ENCODE measurements around the gene LYZL1. TPM values are rescaled to one million over a fixed set of nuclear protein-coding genes. Genes with fewer than 3 reads are reported as not detected.
"Not testable (repeated sequence)": the region's sequence is repeated elsewhere in the genome, so short reads cannot be mapped to it uniquely, and the experiment has no call there.

The LYZL1 gene
- total RNA-seq, 2 donors from 2014 or later, result not detected

DNA sequence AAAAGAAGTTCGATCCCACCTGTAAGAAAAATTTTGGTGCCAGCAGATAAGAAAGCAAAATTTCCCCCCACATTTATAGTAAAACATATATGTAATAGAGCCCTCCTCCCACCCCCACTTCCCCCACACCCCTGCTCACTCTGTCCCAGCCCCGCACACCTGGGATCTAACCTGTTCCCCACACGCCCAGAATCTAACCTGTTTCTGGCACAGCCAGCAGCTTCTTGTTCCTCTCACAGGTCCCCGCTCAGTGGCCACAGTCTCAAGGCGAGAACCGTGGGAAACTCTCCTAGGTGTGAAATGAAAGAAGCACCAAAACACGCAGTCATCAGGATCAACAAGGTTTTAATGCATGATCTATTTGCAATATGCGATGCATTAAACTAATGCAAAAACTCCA lies 32.8 kb downstream of the LYZL1 start:
- ATAC-seq, result no peak
- DNase-seq, result no peak
- intact Hi-C loops (cut with DNase I), result no loop called here

DNA sequence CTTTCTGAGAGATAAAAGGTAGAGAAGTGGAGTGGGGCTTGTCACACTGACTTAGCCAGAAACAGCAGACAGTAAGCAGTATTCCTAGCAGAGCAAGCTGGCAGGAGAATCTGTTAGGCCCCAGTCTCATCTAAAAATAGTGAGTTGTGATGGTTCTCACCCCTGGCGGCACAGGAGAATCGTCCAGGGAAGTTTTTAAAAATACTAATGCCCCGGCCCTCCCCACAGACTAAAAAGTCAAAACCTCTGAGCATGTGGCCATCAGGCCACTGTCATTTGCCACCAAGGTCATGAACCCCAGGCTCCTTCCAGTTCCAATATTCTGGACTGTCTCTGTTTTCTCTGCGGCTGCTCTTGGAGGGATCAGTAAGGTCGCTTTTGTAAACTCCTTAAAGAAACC lies 34.0 kb downstream of the LYZL1 start:
- DNase-seq (no peak), ATAC-seq (peak; percentile 67 to 70)
- intact Hi-C loops (cut with DNase I), result no loop called here

DNA sequence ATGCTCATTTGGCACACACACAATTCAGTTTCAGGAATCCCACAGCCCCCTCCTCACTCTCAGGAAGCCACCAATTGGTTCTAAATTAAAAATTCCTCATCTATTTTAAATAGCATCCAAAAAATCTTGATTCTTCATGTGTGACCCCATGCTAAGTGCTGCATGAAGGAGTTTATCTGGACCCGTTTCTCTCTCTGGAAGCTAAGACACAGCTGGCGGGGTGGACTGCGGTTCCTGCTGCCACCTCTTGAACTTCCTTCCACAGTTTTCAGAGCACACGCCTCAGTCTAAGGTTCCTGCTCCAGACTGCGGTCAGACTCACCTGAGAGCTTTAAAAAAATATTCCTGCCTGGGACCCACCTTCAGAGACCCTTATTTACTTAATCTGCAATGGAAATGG lies 34.5 kb downstream of the LYZL1 start:
- intact Hi-C loops (cut with DNase I), result no loop called here
- no peak for DNase-seq
- no peak for ATAC-seq

DNA sequence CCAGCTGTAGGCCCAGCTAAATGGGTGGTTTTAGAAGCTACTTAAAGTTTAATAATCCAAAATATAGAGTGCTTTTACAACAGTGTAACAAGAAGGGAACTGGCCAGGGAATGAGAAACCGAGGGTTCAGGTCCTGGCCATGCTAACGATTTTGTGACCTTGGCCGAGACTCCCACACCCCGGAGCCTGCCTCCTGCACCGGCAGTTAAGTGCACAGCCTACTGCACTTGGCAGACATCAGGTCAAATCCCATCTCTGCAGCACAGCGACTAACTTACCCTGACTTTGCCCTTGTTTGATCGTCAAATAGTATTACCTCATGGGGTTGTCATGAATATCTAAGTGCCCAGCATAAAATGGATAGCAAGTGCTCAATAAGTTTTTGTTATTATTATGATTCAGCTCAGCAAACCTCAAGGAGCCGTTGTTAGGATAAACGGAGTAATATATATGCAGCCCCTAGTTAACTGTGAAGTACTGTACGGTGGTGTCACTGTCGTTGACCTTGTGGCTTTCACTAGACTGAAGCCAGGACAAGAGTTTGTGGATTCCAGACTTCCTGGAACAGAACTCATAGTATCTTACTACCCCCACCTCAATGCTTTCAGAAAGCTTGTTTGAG lies 35.5 kb downstream of the LYZL1 start:
- intact Hi-C loops (cut with DNase I), result no loop called here
- no peak for ATAC-seq

DNA sequence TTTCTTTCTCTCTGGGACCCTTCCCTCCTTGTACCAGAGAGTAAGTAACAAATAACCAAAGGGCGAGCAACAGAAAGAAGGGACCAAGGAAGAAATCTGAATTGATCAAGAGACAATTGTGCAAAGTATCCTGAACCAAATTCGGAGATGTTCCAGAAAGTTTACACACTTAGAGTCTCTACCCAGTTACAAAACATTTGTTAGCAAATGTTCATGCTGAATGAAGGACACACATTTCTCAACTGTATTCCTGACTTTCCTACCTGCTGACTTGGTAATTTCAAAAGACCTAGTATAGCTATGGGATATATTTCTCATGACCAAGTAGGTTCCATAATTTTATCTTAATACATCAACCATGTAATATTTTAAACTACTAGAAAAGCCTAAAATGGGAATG lies 37.4 kb downstream of the LYZL1 start:
- DNase-seq, result no peak
- ATAC-seq, result no peak
- intact Hi-C loops (cut with DNase I), result no loop called here

More for the DNA sequence above, 35.5 kb downstream of the LYZL1 start:
- no peak for DNase-seq

DNA sequence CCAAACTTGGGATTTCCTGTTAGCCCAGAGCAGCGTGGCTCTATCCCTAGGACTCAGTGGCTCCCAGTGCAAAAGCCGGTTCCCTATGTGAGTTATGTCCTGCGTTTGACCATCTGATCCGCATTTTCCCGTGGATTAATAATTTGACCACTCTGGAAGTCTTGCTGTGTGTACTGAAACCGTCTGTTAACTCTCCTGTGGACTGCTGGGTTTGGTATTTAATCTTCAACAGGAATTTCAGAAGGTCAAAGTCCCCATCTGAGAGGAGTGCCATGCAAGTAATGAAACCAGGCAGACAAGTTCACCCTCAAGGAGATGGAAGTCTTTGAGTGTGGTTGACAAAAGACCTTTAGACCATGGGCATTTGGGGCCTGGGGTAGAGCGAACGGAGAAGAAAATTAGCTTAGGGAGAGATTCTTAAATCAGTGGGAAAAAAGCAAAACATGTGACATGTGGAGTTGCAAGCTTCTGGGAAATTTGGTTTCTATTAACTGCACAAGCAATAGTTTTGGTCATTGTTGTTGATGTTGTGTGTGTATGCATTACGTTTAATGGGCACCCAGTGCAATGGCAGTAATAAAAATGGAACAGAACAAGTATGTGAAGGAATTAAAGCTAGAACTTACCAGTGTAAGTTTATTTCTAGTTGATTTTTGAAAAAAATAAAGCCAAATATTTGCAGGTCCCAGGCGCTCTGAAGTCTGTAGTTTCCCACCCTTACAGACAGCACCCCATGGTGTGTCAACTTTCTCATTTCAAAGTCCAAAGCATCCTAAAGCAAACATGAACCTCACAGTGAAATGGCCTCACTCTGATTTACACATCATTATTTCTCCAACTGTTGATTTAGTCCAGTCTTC lies 38.2 kb downstream of the LYZL1 start:
- no peak for DNase-seq
- ATAC-seq, result no peak
- intact Hi-C loops (cut with DNase I), result no loop called here

DNA sequence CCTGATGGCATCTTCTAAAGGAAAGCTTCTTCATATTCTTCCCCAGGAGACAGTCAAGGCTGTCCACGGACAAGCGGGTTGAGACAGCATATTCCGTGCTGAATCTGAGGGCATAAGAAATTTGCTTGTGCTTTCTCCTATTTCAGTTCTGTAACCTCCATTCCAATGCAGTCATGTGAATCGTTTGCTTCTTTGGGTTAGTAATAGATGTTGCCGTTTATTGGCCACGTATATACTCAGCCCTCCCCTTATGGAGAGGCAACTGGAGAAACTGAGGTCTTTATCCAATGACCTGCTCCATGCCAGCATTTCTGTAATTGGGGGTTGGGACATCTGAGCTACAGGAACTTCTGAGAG lies 38.9 kb downstream of the LYZL1 start:
- intact Hi-C loops (cut with DNase I), result no loop called here
- DNase-seq (no peak), ATAC-seq (no peak)

DNA sequence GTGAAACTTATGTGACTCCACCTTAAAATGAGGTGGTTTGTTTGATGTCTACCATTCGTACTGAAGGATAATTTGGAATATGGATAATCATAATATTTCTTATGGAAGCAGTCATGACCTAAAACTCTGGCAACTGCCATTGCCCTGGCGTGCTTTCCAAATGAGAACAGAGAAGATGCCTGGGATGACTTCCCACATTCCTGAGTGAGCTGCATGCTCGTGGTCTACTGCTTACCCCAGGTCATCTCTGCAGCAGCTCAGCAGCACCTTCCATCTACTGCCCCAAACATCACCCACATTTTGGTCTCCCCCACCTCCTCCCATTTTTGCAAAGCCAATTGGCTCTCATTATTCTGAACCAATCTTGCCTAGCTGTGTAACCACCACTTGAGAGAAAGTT lies 40.1 kb downstream of the LYZL1 start:
- DNase-seq (peak; percentile 46), ATAC-seq (peak; percentile 86 to 96)
- intact Hi-C loops (cut with DNase I), result no loop called here

DNA sequence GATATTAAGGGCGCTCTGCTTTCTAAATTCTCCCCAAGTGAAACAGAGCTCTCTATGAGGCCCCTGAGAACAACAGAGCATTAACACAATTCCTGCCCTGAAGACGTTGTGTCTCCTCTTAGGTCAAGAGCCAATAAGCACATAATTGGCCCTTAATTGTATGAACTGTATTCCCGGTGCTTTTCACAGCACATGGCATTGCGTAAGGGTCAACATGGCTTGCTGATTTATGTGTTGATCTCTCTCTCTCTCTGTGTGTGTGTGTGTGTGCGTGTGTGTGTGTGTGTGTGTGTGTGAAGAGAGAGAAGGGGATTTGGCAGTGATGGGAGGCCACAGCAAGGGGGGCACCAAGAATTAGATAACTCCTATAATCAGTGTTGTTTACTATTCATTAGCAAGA lies 40.5 kb downstream of the LYZL1 start:
- intact Hi-C loops (cut with DNase I), result no loop called here
- ATAC-seq, result no peak
- DNase-seq, result no peak

DNA sequence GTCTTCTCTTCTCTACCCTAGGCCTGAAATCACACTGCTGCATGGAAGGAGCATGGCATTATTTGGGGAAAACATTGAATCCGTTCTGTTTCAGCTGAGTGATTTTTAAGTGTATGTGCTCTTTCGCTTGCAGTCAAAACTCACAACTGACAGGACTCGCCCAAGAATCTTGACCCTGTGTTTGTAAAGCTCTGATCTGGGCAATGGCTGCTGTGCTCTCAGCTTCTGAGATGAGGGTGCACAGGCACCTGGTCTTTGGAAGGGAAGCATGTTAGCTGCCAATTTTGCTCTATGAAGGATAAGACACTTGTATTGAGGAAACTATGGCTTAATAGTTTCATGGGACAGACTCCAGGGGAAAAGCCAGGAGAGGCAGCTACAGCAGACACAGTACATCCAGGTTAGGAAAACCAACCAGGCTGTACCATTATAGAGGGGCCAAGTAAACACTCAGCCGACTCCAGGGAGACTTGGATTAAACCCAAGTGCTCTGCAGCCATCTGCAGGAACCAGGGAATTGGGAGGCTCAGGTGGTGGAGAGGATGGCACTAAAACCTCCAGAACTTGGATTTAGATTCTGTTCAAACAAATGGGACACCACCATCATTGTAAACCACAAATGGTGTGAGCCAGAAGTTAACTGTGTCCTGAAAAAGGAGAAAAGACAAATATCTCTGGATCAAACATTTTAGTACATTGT lies 43.3 kb downstream of the LYZL1 start:
- intact Hi-C loops (cut with DNase I), result no loop called here
- no peak for ATAC-seq
- DNase-seq, result no peak

DNA sequence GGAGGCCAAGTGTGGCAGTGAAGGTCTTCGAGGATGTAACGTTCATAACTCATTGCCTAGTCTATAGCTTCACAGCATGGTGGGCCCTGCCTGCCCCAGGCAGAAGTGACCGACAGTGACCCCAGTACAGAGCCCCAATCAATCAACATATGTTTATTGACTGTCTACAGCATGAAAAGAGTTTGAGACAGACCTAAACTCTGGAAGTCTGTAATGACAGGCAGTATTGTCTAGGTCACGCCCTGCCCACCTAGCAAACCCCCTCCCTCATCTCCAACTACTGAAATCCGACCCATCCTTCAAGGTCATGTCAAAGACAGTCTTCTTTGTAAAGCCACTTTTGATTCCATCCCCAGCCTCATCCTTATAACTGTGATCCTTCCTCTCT lies 43.9 kb downstream of the LYZL1 start:
- ATAC-seq, result no peak
- no peak for DNase-seq
- intact Hi-C loops (cut with DNase I), result no loop called here

DNA sequence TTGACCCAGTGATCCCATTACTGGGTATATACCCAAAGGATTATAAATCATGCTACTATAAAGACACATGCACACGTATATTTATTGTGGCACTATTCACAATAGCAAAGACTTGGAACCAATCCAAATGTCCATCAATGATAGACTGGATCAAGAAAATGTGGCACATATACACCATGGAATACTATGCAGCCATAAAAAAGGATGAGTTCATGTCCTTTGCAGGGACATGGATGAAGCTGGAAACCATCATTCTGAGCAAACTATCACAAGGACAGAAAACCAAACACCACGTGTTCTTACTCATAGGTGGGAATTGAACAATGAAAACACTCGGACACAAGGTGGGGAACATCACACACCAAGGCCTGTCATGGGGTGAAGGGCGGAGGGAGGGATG lies 48.7 kb downstream of the LYZL1 start:
- intact Hi-C loops (cut with DNase I); ATAC-seq; DNase-seq: not testable (repeated sequence)

DNA sequence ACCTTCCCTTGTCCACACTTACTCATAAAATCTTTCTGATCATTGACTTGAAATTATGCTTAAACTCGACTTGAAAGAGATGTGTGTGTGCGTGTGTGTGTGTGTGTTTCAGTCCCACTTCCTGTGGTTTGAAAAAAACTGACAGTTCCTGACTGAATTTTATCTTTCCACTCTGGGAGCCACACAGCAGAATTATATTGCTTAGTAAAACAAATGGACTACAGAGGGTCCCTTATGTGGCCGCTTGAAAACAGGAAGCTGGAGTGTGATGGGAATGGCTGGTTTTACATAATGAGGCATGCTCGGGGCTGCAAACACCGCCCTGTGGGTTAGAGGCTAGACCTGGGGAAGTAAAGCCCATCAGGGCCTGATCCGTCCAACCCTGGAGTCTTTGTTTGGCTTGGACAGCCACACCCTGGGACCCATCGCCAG lies 54.8 kb downstream of the LYZL1 start:
- DNase-seq (no peak), ATAC-seq (no peak)
- intact Hi-C loops (cut with DNase I), result no loop called here

DNA sequence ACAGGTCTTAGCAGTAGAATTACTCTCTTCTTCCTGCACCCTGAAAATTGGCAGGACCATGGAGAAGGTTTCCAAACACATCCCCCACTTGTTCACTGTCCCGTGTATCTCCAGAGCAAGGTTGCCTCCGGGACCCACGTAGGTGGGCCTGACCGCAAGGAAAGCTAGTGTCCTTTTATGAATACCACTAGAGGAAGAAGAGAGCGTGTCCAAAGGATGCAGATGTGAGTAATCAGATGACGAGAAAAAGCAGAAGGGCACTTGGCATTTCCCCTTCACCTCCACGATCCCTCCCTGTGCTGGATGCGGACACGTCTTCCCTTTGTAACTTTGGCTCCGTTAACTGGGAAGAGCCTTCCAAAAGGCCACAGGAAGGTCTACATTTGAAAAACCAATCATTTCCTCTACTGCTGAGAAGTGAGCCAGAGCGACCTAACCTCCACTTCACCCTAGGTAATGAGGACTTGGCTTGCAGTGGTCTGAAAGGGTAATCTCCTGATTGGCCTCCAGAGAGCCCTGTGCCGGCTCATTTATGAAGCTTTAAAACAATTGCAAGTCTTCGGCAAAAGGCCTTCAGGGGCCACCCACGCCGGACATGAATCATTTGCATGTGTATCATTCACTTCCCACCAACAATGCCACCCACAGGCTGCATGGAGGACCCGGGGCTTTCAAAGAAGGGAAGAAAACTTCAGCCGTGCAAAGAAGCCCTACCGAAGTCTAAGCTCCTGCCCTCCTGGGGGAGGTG lies 55.4 kb downstream of the LYZL1 start:
- peak; percentile 29 for DNase-seq

DNA sequence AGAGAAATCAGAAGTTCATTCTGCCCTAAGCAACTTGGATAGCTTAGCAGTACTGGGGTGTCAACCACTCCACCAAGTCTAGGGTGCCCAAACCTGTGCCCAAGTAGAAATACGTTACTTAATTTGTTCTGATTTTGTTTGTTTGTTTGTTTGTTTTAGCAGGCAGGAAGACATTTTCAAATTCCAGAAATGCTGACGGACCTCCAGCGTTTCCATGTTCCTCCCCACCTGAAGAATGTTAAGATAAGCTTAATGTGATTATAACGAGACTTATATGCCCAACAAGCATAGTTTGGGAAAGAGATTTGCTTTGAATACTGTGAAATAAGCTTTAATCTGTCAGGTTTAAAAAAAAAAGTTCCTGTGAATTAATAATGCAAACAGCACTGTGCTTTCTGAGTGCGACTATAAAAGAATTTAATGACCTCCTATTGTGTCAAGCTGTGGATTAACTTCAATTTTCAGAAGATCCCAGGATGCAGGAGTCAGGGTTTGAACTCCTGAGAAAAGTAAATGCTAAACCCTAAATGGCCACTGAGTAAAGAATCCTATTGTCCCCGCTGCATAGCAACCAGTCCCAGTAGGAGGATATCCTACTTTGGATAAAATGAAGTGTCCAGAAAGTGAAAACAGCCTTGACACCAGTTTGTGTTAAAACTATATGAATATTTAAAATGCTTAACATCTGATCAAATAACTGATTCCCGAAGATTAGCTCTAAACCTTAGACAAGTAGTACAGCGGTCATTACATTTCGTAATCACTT lies 56.5 kb downstream of the LYZL1 start:
- ATAC-seq (no peak), DNase-seq (no peak)
- intact Hi-C loops (cut with DNase I), result no loop called here

More for the DNA sequence above, 55.4 kb downstream of the LYZL1 start:
- intact Hi-C loops (cut with DNase I), result no loop called here
- peak in 1 of 2 donors; percentile 27 for ATAC-seq

DNA sequence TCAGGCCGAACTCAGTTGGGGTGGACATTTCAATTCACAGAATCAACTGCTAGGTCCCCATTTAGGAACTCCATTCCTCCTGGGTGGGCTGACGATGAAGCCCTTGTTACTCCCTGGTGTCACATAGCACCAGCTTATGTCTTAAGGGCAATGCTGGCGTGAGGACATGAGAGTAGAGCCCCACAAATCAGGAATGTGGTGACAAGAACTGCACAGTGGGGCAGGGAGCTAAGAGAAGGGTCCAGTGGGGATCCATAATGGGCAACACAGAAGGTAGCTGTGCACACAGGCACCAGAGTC lies 57.0 kb downstream of the LYZL1 start:
- no peak for ATAC-seq
- intact Hi-C loops (cut with DNase I), result no loop called here
- DNase-seq, result no peak

DNA sequence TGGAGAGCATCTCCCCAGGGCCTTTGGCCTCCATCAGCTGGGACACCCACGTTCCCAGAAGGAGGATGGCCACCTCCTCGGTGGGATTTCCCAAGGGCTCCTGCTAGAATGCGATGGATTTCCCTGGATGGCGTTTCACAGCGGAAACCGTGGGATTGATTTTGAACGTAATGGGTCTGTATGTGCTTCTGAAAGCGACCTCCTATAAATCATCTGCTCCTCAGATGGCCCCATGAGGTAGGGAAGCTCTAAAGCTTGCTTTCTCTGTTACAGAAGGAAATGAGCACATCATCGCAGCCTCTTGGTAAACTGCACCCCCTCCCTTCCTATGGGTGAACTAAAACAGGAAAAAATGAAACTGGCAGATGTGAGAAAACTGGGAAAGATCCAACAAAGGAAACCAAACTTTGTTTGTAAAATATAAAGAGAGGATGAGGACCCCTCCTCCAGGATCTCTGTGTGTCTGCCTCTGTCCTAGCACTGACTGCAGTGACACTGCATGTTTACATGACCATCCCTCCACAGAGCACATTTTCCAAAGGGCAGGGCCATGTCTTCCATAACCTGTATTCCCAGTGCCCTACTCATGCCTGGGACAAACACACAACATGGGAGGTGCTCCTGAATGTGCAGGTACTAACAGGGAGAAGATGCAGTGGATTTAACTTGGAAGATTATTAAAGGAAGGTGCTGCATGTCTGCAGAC lies 57.6 kb downstream of the LYZL1 start:
- no peak for ATAC-seq
- no peak for DNase-seq
- intact Hi-C loops (cut with DNase I), result no loop called here

DNA sequence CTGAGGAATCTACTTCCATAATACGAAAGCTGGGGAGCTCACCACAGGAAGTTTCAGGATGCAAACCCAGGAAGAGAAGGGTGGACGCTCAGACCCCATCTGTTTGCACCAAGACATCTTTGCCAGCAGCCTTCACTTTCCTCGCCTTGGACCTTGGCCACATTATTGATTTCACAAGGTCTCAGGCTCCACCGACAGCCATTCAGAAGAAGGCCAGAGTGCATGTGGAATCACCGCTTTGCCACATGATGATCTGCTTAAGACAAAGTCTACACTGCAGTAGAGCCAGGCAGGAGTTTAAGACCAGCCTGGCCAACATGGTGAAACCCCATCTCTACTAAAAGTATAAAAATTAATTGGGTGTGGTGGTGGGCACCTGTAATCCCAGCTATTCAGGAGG lies 60.0 kb downstream of the LYZL1 start:
- intact Hi-C loops (cut with DNase I), result no loop called here
- DNase-seq (no peak), ATAC-seq (no peak)

DNA sequence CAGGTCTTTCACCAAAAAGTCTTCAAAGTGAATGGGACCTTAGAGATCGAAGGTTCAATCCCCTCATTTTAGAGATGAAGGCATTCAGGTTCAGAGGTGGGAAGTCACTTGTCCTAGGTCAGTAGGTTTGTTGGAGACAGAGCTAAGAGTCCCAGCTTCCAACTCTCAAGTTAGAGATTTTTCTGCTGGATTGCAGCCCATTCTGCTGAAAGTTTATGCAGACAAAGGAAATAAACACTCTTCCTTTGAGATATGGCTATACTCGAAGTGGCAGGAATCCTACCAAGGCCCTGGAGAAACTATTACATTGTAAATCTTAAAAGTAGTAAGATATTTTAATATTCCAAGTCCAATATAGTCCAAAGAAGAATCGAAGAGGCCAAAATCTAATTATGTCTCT lies 64.4 kb downstream of the LYZL1 start:
- ATAC-seq (no peak), DNase-seq (no peak)
- intact Hi-C loops (cut with DNase I), result no loop called here
